ENCODE measurements around the gene TXNRD1. TPM values are rescaled to one million over a fixed set of nuclear protein-coding genes. Genes with fewer than 3 reads are reported as not detected.

Gene TXNRD1
- total and polyA plus RNA-seq, 2 of the 8 experiments (the other 6 are each of a cell fraction or from before 2014, with no cell fraction given) = 56.8 to 127 TPM

GRCh38 chr12:104344682-104345081, 129.1 kb downstream of the TXNRD1 start:
- H3K4me3 ChIP-seq (ENCODE audit: extremely low read depth in 1 of 4, insufficient read depth in 2 of 4, low read depth in 3 of 4, low read length in 4 of 4) = no peak overlapping the region
- no peak for TF ChIP-seq JUN (IDR thresholded peaks at IDR 0.05; ENCODE audit: low read depth, low read length)
- TF ChIP-seq RBBP5 (IDR thresholded peaks at IDR 0.05; ENCODE audit: borderline replicate concordance, low read depth, low read length) = no peak
- TF ChIP-seq NRF1 (IDR thresholded peaks at IDR 0.05; ENCODE audit: low read depth, low read length) = no peak
- TF ChIP-seq MAFK (IDR thresholded peaks at IDR 0.05; ENCODE audit: low read depth, low read length) = no peak
- no peak for TF ChIP-seq CHD1 (IDR thresholded peaks at IDR 0.05; ENCODE audit: low read depth, low read length)
- TF ChIP-seq CEBPB (IDR thresholded peaks at IDR 0.05; ENCODE audit: low read depth, low read length) = no peak
- TF ChIP-seq GABPA (IDR thresholded peaks at IDR 0.05; ENCODE audit: borderline replicate concordance, insufficient read depth, low read length) = no peak
- no peak for TF ChIP-seq TAF1 (IDR thresholded peaks at IDR 0.05; ENCODE audit: low read depth, low read length)
- no peak for TF ChIP-seq SIX5 (IDR thresholded peaks at IDR 0.05; ENCODE audit: low read depth, low read length)
- no peak for TF ChIP-seq ZNF274 (IDR thresholded peaks at IDR 0.05; ENCODE audit: borderline replicate concordance, extremely low read depth, low read length)
- TF ChIP-seq NANOG (IDR thresholded peaks at IDR 0.05; ENCODE audit: insufficient read depth, low read depth, low read length, poor library complexity, severe bottlenecking) = no peak
- no peak for TF ChIP-seq CBX5 (IDR thresholded peaks at IDR 0.05; ENCODE audit: low read depth, low read length)
- TF ChIP-seq BRCA1 (IDR thresholded peaks at IDR 0.05; ENCODE audit: low read depth, low read length) = no peak
- no peak for TF ChIP-seq RXRA (IDR thresholded peaks at IDR 0.05; ENCODE audit: insufficient read depth, low read depth, low read length)
- no peak for TF ChIP-seq CREB1 (IDR thresholded peaks at IDR 0.05)
- no peak for TF ChIP-seq SIN3A (conservative IDR thresholded peaks at IDR 0.05 in 1 of 2, IDR thresholded peaks at IDR 0.05 in 1 of 2; ENCODE audit: low read depth in 1 of 2, low read length in 2 of 2)

More at GRCh38 chr12:104344682-104345081, 129.1 kb downstream of the TXNRD1 start:
- Histone ChIP-seq H3K4me2 (ENCODE audit: insufficient read depth in 1 of 2, low read depth in 2 of 2, low read length in 2 of 2) (no peak overlapping the region), H3K23ac (ENCODE audit: insufficient read length) (no peak overlapping the region), H3K27me3 (replicated peaks in 1 of 4; ENCODE audit: control insufficient read depth in 3 of 4, extremely low read depth in 1 of 4, insufficient read depth in 3 of 4, low read length in 3 of 4) (no peaks in the 10 kb centered on the region), H2AK5ac (ENCODE audit: low read depth, low read length) (no peak overlapping the region), H4K20me1 (replicated peaks in 1 of 2; ENCODE audit: control insufficient read depth in 1 of 2, insufficient read depth in 2 of 2, low read length in 2 of 2) (peaks cover 1 to 4% of the 10 kb centered on the region in 2 experiments), H2BK120ac (replicated peaks; ENCODE audit: low read depth, low read length) (no peak overlapping the region), H3K4ac (replicated peaks; ENCODE audit: insufficient read length, low read depth, low read length) (no peak overlapping the region), H2BK15ac (ENCODE audit: low read length) (no peak overlapping the region), H4K5ac (ENCODE audit: insufficient read length, low read depth, low read length) (no peak overlapping the region), H3K18ac (ENCODE audit: extremely low read depth, low read length) (no peak overlapping the region), H3K56ac (replicated peaks; ENCODE audit: insufficient read length, low read depth, low read length) (no peak overlapping the region), H2BK20ac (ENCODE audit: low read length) (no peak overlapping the region), H2BK5ac (ENCODE audit: low read depth, low read length) (no peak overlapping the region), H2BK12ac (ENCODE audit: low read depth, low read length) (no peak overlapping the region), H3K9me3 (ENCODE audit: insufficient read depth in 2 of 2, low read depth in 1 of 2, low read length in 1 of 2) (no peaks in the 10 kb centered on the region), H4K8ac (ENCODE audit: extremely low read depth, insufficient read depth, low read length) (no peak overlapping the region), H3K4me1 (replicated peaks in 1 of 4; ENCODE audit: control insufficient read depth in 3 of 4, insufficient read depth in 4 of 4, low read length in 3 of 4) (no peaks in the 10 kb centered on the region), H2AFZ (ENCODE audit: low read length) (no peak overlapping the region), H3K14ac (ENCODE audit: insufficient read length) (no peak overlapping the region), H3K23me2 (ENCODE audit: low read depth, low read length) (no peaks in the 10 kb centered on the region), H3K79me1 (ENCODE audit: low read depth, low read length) (no peaks in the 10 kb centered on the region; the same call in 1 of the 2 replicates), H3K27ac (ENCODE audit: low read depth, low read length) (no peak overlapping the region), H4K91ac (replicated peaks; ENCODE audit: insufficient read length, low read length) (no peak overlapping the region), H3K9ac (replicated peaks in 1 of 4; ENCODE audit: extremely low read depth in 1 of 4, low read depth in 3 of 4, low read length in 3 of 4) (no peak overlapping the region), H3K79me2 (ENCODE audit: control insufficient read depth in 1 of 2, insufficient read depth in 2 of 2, low read length in 2 of 2) (0 out of 4 replicates have a peak, but pooled peaks cover 0 to 3% of the 10 kb centered on the region in 2 experiments), H3K36me3 (ENCODE audit: control insufficient read depth in 2 of 4, insufficient read depth in 4 of 4, low read length in 3 of 4) (peaks cover 11 to 56% (median 26%) of the 10 kb centered on the region in 4 experiments)
- 89% methylated on average over 2 of the region's 2 CpGs; no CpG with 5 or more reads in 1 of the 2 experiments for WGBS, 2 experiments (ENCODE audit: extremely low coverage in 1 of 2, insufficient coverage in 1 of 2, insufficient read length in 1 of 2, insufficient replicate concordance in 2 of 2, low coverage in 1 of 2, low lambda C conversion rate in 2 of 2, missing lambda C conversion rate in 1 of 2)
- POLR2A ChIA-PET (ENCODE audit: partially characterized antibody) = no interaction called here
- no peak for FAIRE-seq
- CTCF ChIA-PET (ENCODE audit: partially characterized antibody) = interaction anchor here (0.8 to 2.1 kb wide), 3 partner anchors 8 to 56 kb away, joined by 3 to 6 read pairs (median 3); no protein-coding TSS in a partner anchor
- no peak for DNase-seq (ENCODE audit: low read depth in 1 of 2, low spot score in 2 of 2)

All from H1 (cell line).